GM19467 (cell line): Measurements from ENCODE around the gene IP6K1.
"Not testable (repeated sequence)": the region's sequence is repeated elsewhere in the genome, so short reads cannot be mapped to it uniquely, and the experiment has no call there.

Experiments
- ATAC-seq: cut with Tn5 transposase; IDR thresholded peaks from one replicate; pipeline ENCODE4 v1.9.1; 2021; ENCODE audit warnings: mild to moderate bottlenecking, moderate library complexity; ENCODE audit not compliant: unreplicated experiment

IP6K1 gene

GRCh38 chr3:49713336-49714105, 72.8 kb downstream of the IP6K1 start:
- ATAC-seq, result no peak

- no peak for ATAC-seq
These were observed 73.6 kb downstream of the IP6K1 start for GRCh38 chr3:49712631-49713317.

GRCh38 chr3:49712166-49712565, 74.2 kb downstream of the IP6K1 start:
- no peak for ATAC-seq

GRCh38 chr3:49711489-49711888, 74.9 kb downstream of the IP6K1 start:
- no peak for ATAC-seq

GRCh38 chr3:49709852-49710251, 76.5 kb downstream of the IP6K1 start:
- ATAC-seq, result no peak

GRCh38 chr3:49707113-49707480, 79.2 kb downstream of the IP6K1 start:
- ATAC-seq, result no peak

GRCh38 chr3:49706456-49707112, 79.8 kb downstream of the IP6K1 start:
- ATAC-seq, result no peak

- ATAC-seq, result no peak
These were observed 80.9 kb downstream of the IP6K1 start for GRCh38 chr3:49705390-49705960.

GRCh38 chr3:49704629-49705028, 81.7 kb downstream of the IP6K1 start:
- no peak for ATAC-seq

GRCh38 chr3:49703956-49704355, 82.4 kb downstream of the IP6K1 start:
- no peak for ATAC-seq

- no peak for ATAC-seq
These were observed 82.9 kb downstream of the IP6K1 start for GRCh38 chr3:49703443-49703927.

- ATAC-seq, result no peak
These were observed 83.7 kb downstream of the IP6K1 start for GRCh38 chr3:49702672-49703071.

- ATAC-seq, result no peak
These were observed 84.8 kb downstream of the IP6K1 start for GRCh38 chr3:49701388-49702077.

GRCh38 chr3:49700453-49701128, 85.8 kb downstream of the IP6K1 start:
- no peak for ATAC-seq

GRCh38 chr3:49700014-49700413, 86.3 kb downstream of the IP6K1 start:
- ATAC-seq, result no peak

- no peak for ATAC-seq
These were observed 86.9 kb downstream of the IP6K1 start for GRCh38 chr3:49699281-49699979.

- ATAC-seq, result not testable (repeated sequence)
These were observed 90.9 kb downstream of the IP6K1 start for GRCh38 chr3:49695350-49696015.

GRCh38 chr3:49694409-49695070, 91.8 kb downstream of the IP6K1 start:
- not testable (repeated sequence) for ATAC-seq

- not testable (repeated sequence) for ATAC-seq
These were observed 94.9 kb downstream of the IP6K1 start for GRCh38 chr3:49691481-49691880.
